Adrenal gland (tissue), 12 donors: ENCODE results near the gene NR3C1. TPM values are rescaled to one million over a fixed set of nuclear protein-coding genes. Genes with fewer than 3 reads are reported as not detected.

Experiments
- DNase-seq, 7 donors: peaks; one replicate each; pipeline ENCODE4 v3.0.0-alpha.2; 2019 to 2020
- H3K27ac ChIP-seq, 5 donors: fragments of 200-600 bp; sonication (generic) in 4 of 5; 1 replicate in 3 of 5; 2 replicates in 2 of 5; pipeline versions ENCODE4 v1.5.1 to v1.8.0; 2016 to 2020; ENCODE audit warnings: mild to moderate bottlenecking in 1 of 5
- H3K27me3 ChIP-seq: fragments of 200-600 bp; 2 replicates; pipeline ENCODE4 v1.8.0; 2021
- H3K36me3 ChIP-seq, 2 donors: fragments of 200-600 bp; replicated peaks in 1 of 2; 1 replicate in 1 of 2; 2 replicates in 1 of 2; pipeline versions ENCODE4 v1.5.1 to v1.8.0; 2018 to 2022
- H3K4me1 ChIP-seq, 2 donors: fragments of 200-600 bp; replicated peaks in 1 of 2; 1 replicate in 1 of 2; 2 replicates in 1 of 2; pipeline versions ENCODE4 v1.5.1 to v1.8.0; 2018 to 2021
- H3K4me3 ChIP-seq, 4 donors: fragments of 200-600 bp; sonication (generic) in 3 of 4; one replicate each; pipeline ENCODE4 v1.5.1; 2016 to 2018
- H3K9me3 ChIP-seq, 3 donors: fragments of 200-600 bp; sonication (generic) in 1 of 3; replicated peaks in 1 of 3; 1 replicate in 2 of 3; 2 replicates in 1 of 3; pipeline versions ENCODE4 v1.5.1 to v1.8.0; 2016 to 2021
- POLR2A ChIP-seq, 2 donors: fragments of 450-650 bp; IDR thresholded peaks; one replicate each; pipeline ENCODE4 v1.6.1; 2017; ENCODE audit warnings: antibody characterized with exemption in 2 of 2, mild to moderate bottlenecking in 2 of 2, moderate library complexity in 1 of 2
- WGBS, 4 donors: extraction: QIAGEN DNeasy Blood & Tissue Kit in 2 of 4; methylation state at CpG; one replicate each; pipeline versions ENCODE4 v1.1.5 to v1.1.7; 2013 to 2017; 5-methylcytosine and 5-hydroxymethylcytosine counted together
- intact Hi-C, 2 donors: fragments of 100-400 bp; cut with DNase I; formaldehyde crosslinking; loops; one replicate each; pipeline versions ENCODE4 v1.14.1 to v1.15.0; 2022 to 2023
- polyA plus RNA-seq, 3 donors: library from polyadenylated mRNA; stranded (reverse); fragments of 200-250 nt in 2 of 3; fragments of 350-450 nt in 1 of 3; fragmentation: Illumina TruSeq in 1 of 3; extraction: RNeasy Lipid Tissue Mini Kit (QIAGEN cat#74804) in 1 of 3; gene quantifications; one replicate each; pipeline ENCODE4 v1.2.3, GENCODE V29; 2013 to 2014
- total RNA-seq, 9 donors: library from RNA; depleted of rRNA in 4 of 9; stranded (reverse); fragments of >200 nt in 4 of 9; fragments of 120-200 nt in 1 of 9; fragmentation: NEBNext Ultra II Directional in 1 of 9; extraction: Animal tissue kit (Norgen Biotek cat#: 25700) in 1 of 9; gene quantifications; one replicate each; pipeline versions ENCODE4 v1.1.0 to v1.2.4, GENCODE V29; 2013 to 2023
- TF ChIP-seq, protein P1 (sequence below), 6 experiments: fragments of 450-650 bp in 4 of 6; fragments of 200-600 bp in 2 of 6; sonication (generic) in 1 of 6; IDR thresholded peaks; 1 replicate in 5 of 6; 2 replicates in 1 of 6; pipeline versions ENCODE4 v1.5.1 to v1.8.0; 2016 to 2021; ENCODE audit warnings: antibody characterized with exemption in 6 of 6, mild to moderate bottlenecking in 2 of 6, moderate library complexity in 1 of 6
- donor health status: healthy with polysubstance abuse.
- donor health status: Bipolar disorder and iron deficiency.
- donor health status: DM: yes; HTN: yes; CAD: no.
- donor health status: DM: no; HTN: no; CAD: no.
- donor health status: DM: no; HTN: no; CAD: no.
- donor health status: DM: yes; HTN: yes; CAD: no.

NR3C1 gene
- total and polyA plus RNA-seq, 12 donors = 7.5 to 35.5 (median 24.5) TPM

DNA sequence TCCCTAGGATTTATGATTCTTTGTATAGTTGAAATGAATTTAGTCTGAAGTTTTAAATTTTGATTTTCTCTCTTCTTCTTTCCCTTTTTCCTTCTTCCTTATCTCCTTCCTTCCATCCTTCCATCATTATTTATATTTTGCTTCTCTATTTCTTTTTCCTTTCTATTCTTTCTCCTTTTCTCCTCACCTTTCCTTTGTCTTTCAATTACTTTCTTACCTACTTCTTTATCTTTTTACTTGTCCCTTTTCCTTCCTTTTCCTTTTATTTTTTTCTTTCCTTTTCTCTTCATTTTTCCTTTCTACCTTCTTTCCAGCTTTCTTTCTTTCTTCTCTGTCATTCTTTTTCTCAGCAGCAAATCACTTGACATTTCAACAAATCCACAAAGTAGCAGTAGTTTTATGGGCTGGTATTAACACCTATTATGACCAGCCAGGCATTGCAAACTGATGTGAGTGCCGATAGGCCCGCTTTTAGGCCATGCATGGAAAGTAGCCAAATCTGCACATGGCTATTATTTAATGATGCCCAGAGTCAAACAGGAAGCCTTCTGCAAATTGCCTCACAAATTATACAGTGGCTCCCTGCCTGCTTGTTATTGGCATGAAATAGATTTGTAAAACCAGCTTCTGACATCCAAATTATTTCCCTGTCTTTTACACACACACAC lies 37.1 kb upstream of the NR3C1 start:
- WGBS, 4 donors = 83 to 94% (median 88%) methylated on average over 2 of the region's 2 CpGs
- TF ChIP-seq POLR2A (IDR thresholded peaks at IDR 0.05) = no peak
- TF ChIP-seq, protein P1, sequence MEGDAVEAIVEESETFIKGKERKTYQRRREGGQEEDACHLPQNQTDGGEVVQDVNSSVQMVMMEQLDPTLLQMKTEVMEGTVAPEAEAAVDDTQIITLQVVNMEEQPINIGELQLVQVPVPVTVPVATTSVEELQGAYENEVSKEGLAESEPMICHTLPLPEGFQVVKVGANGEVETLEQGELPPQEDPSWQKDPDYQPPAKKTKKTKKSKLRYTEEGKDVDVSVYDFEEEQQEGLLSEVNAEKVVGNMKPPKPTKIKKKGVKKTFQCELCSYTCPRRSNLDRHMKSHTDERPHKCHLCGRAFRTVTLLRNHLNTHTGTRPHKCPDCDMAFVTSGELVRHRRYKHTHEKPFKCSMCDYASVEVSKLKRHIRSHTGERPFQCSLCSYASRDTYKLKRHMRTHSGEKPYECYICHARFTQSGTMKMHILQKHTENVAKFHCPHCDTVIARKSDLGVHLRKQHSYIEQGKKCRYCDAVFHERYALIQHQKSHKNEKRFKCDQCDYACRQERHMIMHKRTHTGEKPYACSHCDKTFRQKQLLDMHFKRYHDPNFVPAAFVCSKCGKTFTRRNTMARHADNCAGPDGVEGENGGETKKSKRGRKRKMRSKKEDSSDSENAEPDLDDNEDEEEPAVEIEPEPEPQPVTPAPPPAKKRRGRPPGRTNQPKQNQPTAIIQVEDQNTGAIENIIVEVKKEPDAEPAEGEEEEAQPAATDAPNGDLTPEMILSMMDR (IDR thresholded peaks at IDR 0.05) = no peak

DNA sequence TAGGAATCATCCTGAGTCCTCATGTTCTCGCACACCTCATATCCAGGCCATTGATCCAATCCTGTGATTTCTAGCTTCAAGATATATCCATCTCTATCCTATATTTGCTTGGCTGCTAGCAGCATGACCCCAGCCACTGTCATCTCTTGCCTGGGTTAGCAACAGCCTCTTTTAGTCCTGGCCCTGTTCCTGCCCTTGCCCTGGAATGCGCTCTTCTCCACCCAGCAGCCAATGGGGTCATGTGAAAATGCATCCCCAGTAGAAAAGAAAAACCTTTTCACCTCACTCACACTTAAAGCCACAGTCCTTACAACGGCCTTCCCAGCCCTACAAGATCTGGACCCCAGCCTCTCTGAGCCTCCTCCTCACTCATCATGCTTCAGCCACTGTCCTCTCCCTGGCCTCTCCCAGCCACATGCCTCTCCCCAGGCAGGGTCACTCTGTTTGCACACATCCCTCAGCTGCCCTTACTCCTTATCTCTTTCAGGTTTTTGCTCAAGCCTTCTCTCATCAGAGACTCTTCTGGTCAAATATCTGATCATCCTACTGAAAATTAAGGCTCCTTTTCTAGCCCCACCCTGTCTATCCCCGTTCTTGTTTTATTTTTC lies 34.3 kb upstream of the NR3C1 start:
- Histone ChIP-seq H3K36me3 (no peaks in the 10 kb centered on the region), H3K9me3 (no peaks in the 10 kb centered on the region), H3K4me3 (no peak overlapping the region), H3K4me1 (peaks cover 7 to 16% of the 10 kb centered on the region in 2 donors), H3K27me3 (peaks cover 10% of the 10 kb centered on the region), H3K27ac (no peak overlapping the region)
- intact Hi-C loops = no loop called here
- no peak for DNase-seq
- no peak for TF ChIP-seq POLR2A (IDR thresholded peaks at IDR 0.05)
- TF ChIP-seq, protein P1 (IDR thresholded peaks at IDR 0.05) = no peak
- 83 to 85% (median 84%) methylated on average over 4 of the region's 4 CpGs for WGBS, 4 donors

More for the DNA sequence above, 37.1 kb upstream of the NR3C1 start:
- Histone ChIP-seq H3K4me1 (peaks cover 7 to 8% of the 10 kb centered on the region in 2 donors), H3K27me3 (peaks cover 10% of the 10 kb centered on the region), H3K4me3 (no peak overlapping the region), H3K9me3 (no peaks in the 10 kb centered on the region), H3K36me3 (no peaks in the 10 kb centered on the region), H3K27ac (no peak overlapping the region)
- intact Hi-C loops = no loop called here
- DNase-seq = no peak

DNA sequence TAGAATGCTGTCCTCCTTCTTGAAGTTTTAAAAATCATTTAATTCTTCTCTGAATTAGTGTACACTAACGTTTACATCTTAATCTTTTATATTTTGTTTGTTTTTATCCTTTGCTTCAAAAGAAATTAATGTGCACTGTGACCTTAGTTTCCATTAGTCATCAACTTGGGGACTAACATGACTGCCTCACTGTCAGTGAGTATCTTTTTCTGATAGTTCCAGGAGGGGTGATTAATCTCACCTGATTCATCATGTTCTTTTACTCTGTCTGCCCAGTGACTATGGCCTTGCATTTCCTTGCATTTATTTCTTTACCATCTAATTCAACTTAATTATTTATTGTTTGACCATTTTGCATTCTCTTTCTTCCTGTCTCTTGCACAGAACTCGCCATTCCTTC lies 33.4 kb upstream of the NR3C1 start:
- Histone ChIP-seq H3K9me3 (no peaks in the 10 kb centered on the region), H3K4me3 (no peak overlapping the region), H3K27me3 (peaks cover 14% of the 10 kb centered on the region), H3K27ac (no peak overlapping the region), H3K4me1 (peaks cover 7 to 16% of the 10 kb centered on the region in 2 donors), H3K36me3 (no peaks in the 10 kb centered on the region)
- 60 to 79% (median 64%) methylated on average over 2 of the region's 2 CpGs for WGBS, 4 donors
- intact Hi-C loops = no loop called here
- no peak for TF ChIP-seq POLR2A (IDR thresholded peaks at IDR 0.05)
- TF ChIP-seq, protein P1 (IDR thresholded peaks at IDR 0.05) = no peak
- no peak for DNase-seq

DNA sequence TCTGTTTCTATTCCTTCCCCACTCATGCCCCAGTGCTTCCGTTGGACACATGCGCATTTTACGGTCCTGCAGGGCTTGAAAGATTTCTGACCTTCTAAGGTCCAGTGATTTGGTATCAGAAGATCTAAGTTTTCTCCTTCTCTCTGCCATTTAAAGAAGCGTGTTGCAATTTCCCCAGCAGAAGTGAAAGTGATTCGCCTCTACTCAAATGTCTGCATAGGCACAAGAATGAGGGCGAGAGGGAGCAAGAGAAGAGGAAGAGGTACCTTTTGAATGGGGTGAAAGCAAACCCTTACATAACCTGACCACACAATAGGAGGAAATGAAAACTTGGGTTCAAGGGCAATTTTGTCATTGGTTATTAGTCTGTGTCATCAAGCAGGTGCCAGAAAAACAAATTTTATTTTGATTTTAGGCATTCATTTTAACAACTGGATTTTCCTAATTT lies 31.7 kb upstream of the NR3C1 start:
- DNase-seq = peak in 4 of 7 donors; percentile 23 to 39 (median 26)
- peak overlapping the region in 1 of 5 donors; percentile 51 for H3K27ac ChIP-seq
- intact Hi-C loops = no loop called here
- H3K27me3 ChIP-seq = peaks cover 8% of the 10 kb centered on the region
- no peaks in the 10 kb centered on the region for H3K9me3 ChIP-seq
- WGBS, 4 donors = 53 to 62% (median 62%) methylated on average over 6 of the region's 6 CpGs
- H3K36me3 ChIP-seq = no peaks in the 10 kb centered on the region
- TF ChIP-seq, protein P1 (IDR thresholded peaks at IDR 0.05) = no peak
- no peak for TF ChIP-seq POLR2A (IDR thresholded peaks at IDR 0.05)
- no peak overlapping the region for H3K4me3 ChIP-seq
- peaks cover 7 to 16% of the 10 kb centered on the region in 2 donors for H3K4me1 ChIP-seq
